GM18870 (cell line): Measurements from ENCODE around the gene DHX35.

Experiments used
- ATAC-seq: cut with Tn5 transposase; IDR thresholded peaks from one replicate; pipeline ENCODE4 v1.9.1; 2021; ENCODE audit warnings: moderate library complexity; ENCODE audit not compliant: unreplicated experiment

The DHX35 gene

GRCh38 chr20:39016506-39016905, 54.4 kb downstream of the DHX35 start:
- no peak for ATAC-seq

GRCh38 chr20:39019027-39019426, 56.9 kb downstream of the DHX35 start:
- no peak for ATAC-seq

- ATAC-seq, result peak; percentile 84
Observed at GRCh38 chr20:39019805-39020325, 57.7 kb downstream of the DHX35 start.

GRCh38 chr20:39021748-39022147, 59.6 kb downstream of the DHX35 start:
- ATAC-seq, result no peak

- no peak for ATAC-seq
Observed at GRCh38 chr20:39025883-39026282, 63.7 kb downstream of the DHX35 start.

GRCh38 chr20:39029364-39029763, 67.2 kb downstream of the DHX35 start:
- ATAC-seq, result no peak

- ATAC-seq, result no peak
Observed at GRCh38 chr20:39032997-39033396, 70.9 kb downstream of the DHX35 start.

- ATAC-seq, result no peak
Observed at GRCh38 chr20:39036011-39036410, 73.9 kb downstream of the DHX35 start.

GRCh38 chr20:39036851-39037250, 74.7 kb downstream of the DHX35 start:
- no peak for ATAC-seq

- no peak for ATAC-seq
Observed at GRCh38 chr20:39038047-39038446, 75.9 kb downstream of the DHX35 start.

GRCh38 chr20:39038495-39038894, 76.4 kb downstream of the DHX35 start:
- ATAC-seq, result no peak

GRCh38 chr20:39039261-39039660, 77.1 kb downstream of the DHX35 start:
- ATAC-seq, result no peak

- ATAC-seq, result no peak
Observed at GRCh38 chr20:39040116-39040515, 78.0 kb downstream of the DHX35 start.

- ATAC-seq, result no peak
Observed at GRCh38 chr20:39041067-39041466, 78.9 kb downstream of the DHX35 start.

GRCh38 chr20:39042279-39043150, 80.4 kb downstream of the DHX35 start:
- ATAC-seq, result no peak

- ATAC-seq, result no peak
Observed at GRCh38 chr20:39044501-39044900, 82.4 kb downstream of the DHX35 start.

- no peak for ATAC-seq
Observed at GRCh38 chr20:39045676-39046075, 83.5 kb downstream of the DHX35 start.

GRCh38 chr20:39047417-39047985, 85.4 kb downstream of the DHX35 start:
- ATAC-seq, result no peak

- ATAC-seq, result no peak
Observed at GRCh38 chr20:39048000-39048696, 86.0 kb downstream of the DHX35 start.

- ATAC-seq, result no peak
Observed at GRCh38 chr20:39049148-39049547, 87.0 kb downstream of the DHX35 start.

GRCh38 chr20:39049684-39050554, 87.8 kb downstream of the DHX35 start:
- no peak for ATAC-seq
